Mammary epithelial cell (primary cell): Measurements from ENCODE around the gene KLF15.

ENCODE experiments used
- EZH2 ChIP-seq: IDR thresholded peaks from 2 replicates; pipeline ENCODE4 v1.6.1; 2012; ENCODE audit warnings: low read length, inconsistent platforms, borderline replicate concordance
- TF ChIP-seq, protein P1 (sequence below), 2 donors: IDR thresholded peaks in 1 of 2; conservative IDR thresholded peaks in 1 of 2; 2 replicates each; pipeline ENCODE4 v1.5.1; 2011 to 2012; ENCODE audit warnings: inconsistent platforms in 2 of 2, low read length in 2 of 2, mild to moderate bottlenecking in 2 of 2, control low read depth in 1 of 2, low read depth in 1 of 2; ENCODE audit not compliant: insufficient read depth in 1 of 2; ENCODE audit errors: extremely low read depth in 1 of 2

DNA sequence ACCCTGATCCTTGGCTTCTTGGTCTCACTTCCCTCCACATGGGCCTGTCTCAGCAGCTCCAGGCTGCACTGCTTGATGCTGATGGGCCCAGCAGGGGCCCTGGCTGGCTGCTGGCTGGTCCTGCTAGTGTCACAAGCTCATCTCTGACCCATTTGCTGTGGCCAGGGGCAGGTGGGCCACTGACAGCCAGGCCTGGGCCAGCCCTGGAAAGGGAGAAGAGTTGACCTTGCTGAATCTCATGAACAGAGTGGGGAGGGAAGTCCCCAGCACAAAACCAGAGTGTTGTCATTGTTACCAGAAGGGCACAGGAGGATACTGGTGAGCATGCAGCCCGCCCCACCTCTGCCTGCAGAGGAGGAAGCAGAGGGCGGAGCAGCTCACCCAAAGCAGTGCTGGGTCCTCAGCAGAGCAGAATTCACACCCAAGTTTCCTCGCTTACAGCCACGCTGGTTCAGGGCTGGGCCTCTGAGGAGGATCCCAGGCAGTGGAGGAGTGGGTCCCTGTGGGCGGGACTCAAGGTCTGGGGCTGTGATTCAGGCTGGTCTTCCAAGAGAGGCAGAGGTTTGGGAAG is 7.6 kb upstream of the KLF15 start:
- TF ChIP-seq, protein P1, sequence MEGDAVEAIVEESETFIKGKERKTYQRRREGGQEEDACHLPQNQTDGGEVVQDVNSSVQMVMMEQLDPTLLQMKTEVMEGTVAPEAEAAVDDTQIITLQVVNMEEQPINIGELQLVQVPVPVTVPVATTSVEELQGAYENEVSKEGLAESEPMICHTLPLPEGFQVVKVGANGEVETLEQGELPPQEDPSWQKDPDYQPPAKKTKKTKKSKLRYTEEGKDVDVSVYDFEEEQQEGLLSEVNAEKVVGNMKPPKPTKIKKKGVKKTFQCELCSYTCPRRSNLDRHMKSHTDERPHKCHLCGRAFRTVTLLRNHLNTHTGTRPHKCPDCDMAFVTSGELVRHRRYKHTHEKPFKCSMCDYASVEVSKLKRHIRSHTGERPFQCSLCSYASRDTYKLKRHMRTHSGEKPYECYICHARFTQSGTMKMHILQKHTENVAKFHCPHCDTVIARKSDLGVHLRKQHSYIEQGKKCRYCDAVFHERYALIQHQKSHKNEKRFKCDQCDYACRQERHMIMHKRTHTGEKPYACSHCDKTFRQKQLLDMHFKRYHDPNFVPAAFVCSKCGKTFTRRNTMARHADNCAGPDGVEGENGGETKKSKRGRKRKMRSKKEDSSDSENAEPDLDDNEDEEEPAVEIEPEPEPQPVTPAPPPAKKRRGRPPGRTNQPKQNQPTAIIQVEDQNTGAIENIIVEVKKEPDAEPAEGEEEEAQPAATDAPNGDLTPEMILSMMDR (conservative IDR thresholded peaks at IDR 0.05 in 1 of 2, IDR thresholded peaks at IDR 0.05 in 1 of 2; ENCODE audit: extremely low read depth in 1 of 2, insufficient read depth in 1 of 2, low read depth in 1 of 2, low read length in 2 of 2), result no peak
- TF ChIP-seq EZH2, result no peak
